Measurements from ENCODE around the gene MPST. TPM values are rescaled to one million over a fixed set of nuclear protein-coding genes. Genes with fewer than 3 reads are reported as not detected.
A peak's percentile ranks its signal among the peaks of the same experiment; 100 is the strongest.

MPST gene
- total RNA-seq, 1 experiment from 2014 or later: 51.2 TPM

- BruUV-seq (replicated peaks): no TSS peak
- DNase-seq (ENCODE audit: unreplicated experiment): no peak
- CTCF ChIA-PET: interaction anchor here (0.6 to 7.5 kb wide), 8 partner anchors 16 to 216 kb away, joined by 3 to 73 read pairs (median 4); no protein-coding TSS in a partner anchor
- no peak overlapping the region for H3K4me3 Mint-ChIP-seq (ENCODE audit: unreplicated experiment)
- POLR2A ChIA-PET: interaction anchor here (1.2 kb wide), 1 partner anchor 51 kb away, joined by 4 read pairs; no protein-coding TSS in a partner anchor
- H3K27ac Mint-ChIP-seq (ENCODE audit: low read depth, unreplicated experiment): no peak overlapping the region
- intact Hi-C loops (cut with micrococcal nuclease): no loop called here
- H3K4me1 Mint-ChIP-seq (ENCODE audit: insufficient read depth, unreplicated experiment): peaks cover 10% of the 10 kb centered on the region
- no peaks in the 10 kb centered on the region for H3K36me3 Mint-ChIP-seq (ENCODE audit: insufficient read depth, unreplicated experiment)
- no peaks in the 10 kb centered on the region for H3K9me3 Mint-ChIP-seq (ENCODE audit: unreplicated experiment)
- no peaks in the 10 kb centered on the region for H3K27me3 Mint-ChIP-seq (ENCODE audit: insufficient read depth, unreplicated experiment)
- no peak for TF ChIP-seq CTCF (IDR thresholded peaks at IDR 0.05; ENCODE audit: unreplicated experiment)
Observed at GRCh38 chr22:36981247-36981775, 38.2 kb upstream of the MPST start.

GRCh38 chr22:36982136-36982535 lies 37.4 kb upstream of the MPST start:
- BruUV-seq (replicated peaks): no TSS peak
- Mint-ChIP-seq H3K9me3 (ENCODE audit: unreplicated experiment) (no peaks in the 10 kb centered on the region), H3K4me1 (ENCODE audit: insufficient read depth, unreplicated experiment) (peaks cover 10% of the 10 kb centered on the region), H3K36me3 (ENCODE audit: insufficient read depth, unreplicated experiment) (no peaks in the 10 kb centered on the region), H3K27ac (ENCODE audit: low read depth, unreplicated experiment) (no peak overlapping the region), H3K27me3 (ENCODE audit: insufficient read depth, unreplicated experiment) (no peaks in the 10 kb centered on the region), H3K4me3 (ENCODE audit: unreplicated experiment) (no peak overlapping the region)
- no peak for TF ChIP-seq CTCF (IDR thresholded peaks at IDR 0.05; ENCODE audit: unreplicated experiment)
- no peak for DNase-seq (ENCODE audit: unreplicated experiment)
- ChIA-PET POLR2A (interaction anchor here (1.2 kb wide), 1 partner anchor 50 kb away, joined by 4 read pairs; no protein-coding TSS in a partner anchor), CTCF (interaction anchor here (0.6 to 7.5 kb wide), 5 partner anchors 62 to 199 kb away, joined by 3 to 73 read pairs (median 10); no protein-coding TSS in a partner anchor)
- intact Hi-C loops (cut with micrococcal nuclease): no loop called here

- H3K27ac Mint-ChIP-seq (ENCODE audit: low read depth, unreplicated experiment): no peak overlapping the region
- no TSS peak for BruUV-seq (replicated peaks)
- H3K27me3 Mint-ChIP-seq (ENCODE audit: insufficient read depth, unreplicated experiment): peaks cover 6% of the 10 kb centered on the region
- H3K9me3 Mint-ChIP-seq (ENCODE audit: unreplicated experiment): no peaks in the 10 kb centered on the region
- H3K4me3 Mint-ChIP-seq (ENCODE audit: unreplicated experiment): no peak overlapping the region
- no peak for TF ChIP-seq CTCF (IDR thresholded peaks at IDR 0.05; ENCODE audit: unreplicated experiment)
- no peaks in the 10 kb centered on the region for H3K4me1 Mint-ChIP-seq (ENCODE audit: insufficient read depth, unreplicated experiment)
- POLR2A ChIA-PET: no interaction called here
- no peaks in the 10 kb centered on the region for H3K36me3 Mint-ChIP-seq (ENCODE audit: insufficient read depth, unreplicated experiment)
- no peak for DNase-seq (ENCODE audit: unreplicated experiment)
- intact Hi-C loops (cut with micrococcal nuclease): loop anchor here (5.0 kb wide), 1 partner anchor 182 kb away; no protein-coding TSS in a partner anchor
- CTCF ChIA-PET: interaction anchor here (0.7 to 1.4 kb wide), 5 partner anchors 59 to 1092 kb away, joined by 3 to 6 read pairs (median 3); no protein-coding TSS in a partner anchor
Observed at GRCh38 chr22:36985211-36985889, 34.2 kb upstream of the MPST start.

GRCh38 chr22:36986242-36986821 lies 33.2 kb upstream of the MPST start:
- Mint-ChIP-seq H3K36me3 (ENCODE audit: insufficient read depth, unreplicated experiment) (no peaks in the 10 kb centered on the region), H3K27me3 (ENCODE audit: insufficient read depth, unreplicated experiment) (peaks cover 16% of the 10 kb centered on the region), H3K9me3 (ENCODE audit: unreplicated experiment) (no peaks in the 10 kb centered on the region), H3K4me3 (ENCODE audit: unreplicated experiment) (no peak overlapping the region), H3K4me1 (ENCODE audit: insufficient read depth, unreplicated experiment) (no peaks in the 10 kb centered on the region), H3K27ac (ENCODE audit: low read depth, unreplicated experiment) (no peak overlapping the region)
- TF ChIP-seq CTCF (IDR thresholded peaks at IDR 0.05; ENCODE audit: unreplicated experiment): peak; percentile 88
- ChIA-PET POLR2A (interaction anchor here (1.1 kb wide), 1 partner anchor 33 kb away, joined by 6 read pairs; the partner anchor contains the start of genes MPST and TST), CTCF (interaction anchor here (0.6 to 2.0 kb wide), 11 partner anchors 7 to 1093 kb away, joined by 3 to 6 read pairs (median 3); no protein-coding TSS in a partner anchor)
- intact Hi-C loops (cut with micrococcal nuclease): loop anchor here (1.0 to 5.0 kb wide), 2 partner anchors 58 to 181 kb away; no protein-coding TSS in a partner anchor
- peak; percentile 57 for DNase-seq (ENCODE audit: unreplicated experiment)
- no TSS peak for BruUV-seq (replicated peaks)

All from MCF 10A (cell line).